Ovary (tissue), 9 donors: ENCODE measurements around the gene MBNL1. TPM values are rescaled to one million over a fixed set of nuclear protein-coding genes. Genes with fewer than 3 reads are reported as not detected.

Experiments
- DNase-seq, 5 donors: peaks; one replicate each; pipeline ENCODE4 v3.0.0-alpha.2; 2019 to 2020
- H3K27ac ChIP-seq, 2 donors: fragments of 200-600 bp; one replicate each; pipeline versions ENCODE4 v1.5.1 to v1.8.0; 2019 to 2022
- H3K27me3 ChIP-seq: fragments of 200-600 bp; one replicate; pipeline ENCODE4 v1.8.0; 2022
- H3K36me3 ChIP-seq: fragments of 200-600 bp; sonication (generic); one replicate; pipeline ENCODE4 v1.5.1; 2019
- H3K4me1 ChIP-seq: one replicate; pipeline ENCODE4 v1.8.1; 2013; ENCODE audit warnings: mild to moderate bottlenecking, moderate library complexity; ENCODE audit not compliant: insufficient read depth
- H3K4me3 ChIP-seq: fragments of 200-600 bp; sonication (generic); one replicate; pipeline ENCODE4 v1.5.1; 2017
- H3K9me3 ChIP-seq, 2 donors: fragments of 200-600 bp in 1 of 2; sonication (generic) in 1 of 2; one replicate each; pipeline versions ENCODE4 v1.5.1 to v1.8.1; 2013 to 2019; ENCODE audit warnings: mild to moderate bottlenecking in 1 of 2, moderate library complexity in 1 of 2
- EP300 ChIP-seq: sonication (generic); formaldehyde crosslinking; IDR thresholded peaks from one replicate; pipeline ENCODE4 v1.6.1; 2017; ENCODE audit warnings: antibody characterized with exemption
- POLR2A ChIP-seq: fragments of 450-650 bp; IDR thresholded peaks from one replicate; pipeline ENCODE4 v1.6.1; 2017; ENCODE audit warnings: antibody characterized with exemption, mild to moderate bottlenecking, moderate library complexity
- WGBS, 3 donors: extraction: QIAGEN DNeasy Blood & Tissue Kit in 1 of 3; methylation state at CpG; one replicate each; pipeline versions ENCODE4 v1.1.5 to v1.1.7; 2013 to 2017; 5-methylcytosine and 5-hydroxymethylcytosine counted together
- intact Hi-C, 4 donors: fragments of 100-400 bp; cut with DNase I; formaldehyde crosslinking; loops; one replicate each; pipeline versions ENCODE4 v1.11.0 to v1.15.1; 2022 to 2023
- polyA plus RNA-seq, 2 donors: library from polyadenylated mRNA; stranded (reverse); fragments of 200-250 nt in 1 of 2; fragments of 350-450 nt in 1 of 2; fragmentation: Illumina TruSeq in 1 of 2; extraction: RNeasy Lipid Tissue Mini Kit (QIAGEN cat#74804) in 1 of 2; gene quantifications; one replicate each; pipeline ENCODE4 v1.2.3, GENCODE V29; 2013 to 2014
- total RNA-seq, 7 donors: library from RNA; depleted of rRNA in 2 of 7; stranded (reverse); fragments of >200 nt in 2 of 7; fragmentation: NEBNext Ultra II Directional in 3 of 7; extraction: Animal tissue kit (Norgen Biotek cat#: 25700) in 3 of 7; gene quantifications; one replicate each; pipeline versions ENCODE4 v1.1.0 to v1.2.4, GENCODE V29; 2016 to 2023
- TF ChIP-seq, protein P1 (sequence below), 3 donors: fragments of 450-650 bp in 2 of 3; fragments of 200-600 bp in 1 of 3; IDR thresholded peaks; one replicate each; pipeline versions ENCODE4 v1.5.1 to v1.8.0; 2016 to 2022; ENCODE audit warnings: antibody characterized with exemption in 3 of 3, mild to moderate bottlenecking in 1 of 3
- donor health status: DM: no; HTN: no; CAD: no; lungs with moderate emphysema.
- donor health status: DM: no; HTN: no; CAD: no.
- donor health status: Bipolar disorder and iron deficiency.
- donor health status: DM: yes; HTN: yes; CAD: no.
- donor health status: DM: no; HTN: no; CAD: no.
- donor health status: DM: yes; HTN: yes; CAD: no.

MBNL1 gene
- total and polyA plus RNA-seq, 9 donors = 39.7 to 152 (median 123) TPM

DNA sequence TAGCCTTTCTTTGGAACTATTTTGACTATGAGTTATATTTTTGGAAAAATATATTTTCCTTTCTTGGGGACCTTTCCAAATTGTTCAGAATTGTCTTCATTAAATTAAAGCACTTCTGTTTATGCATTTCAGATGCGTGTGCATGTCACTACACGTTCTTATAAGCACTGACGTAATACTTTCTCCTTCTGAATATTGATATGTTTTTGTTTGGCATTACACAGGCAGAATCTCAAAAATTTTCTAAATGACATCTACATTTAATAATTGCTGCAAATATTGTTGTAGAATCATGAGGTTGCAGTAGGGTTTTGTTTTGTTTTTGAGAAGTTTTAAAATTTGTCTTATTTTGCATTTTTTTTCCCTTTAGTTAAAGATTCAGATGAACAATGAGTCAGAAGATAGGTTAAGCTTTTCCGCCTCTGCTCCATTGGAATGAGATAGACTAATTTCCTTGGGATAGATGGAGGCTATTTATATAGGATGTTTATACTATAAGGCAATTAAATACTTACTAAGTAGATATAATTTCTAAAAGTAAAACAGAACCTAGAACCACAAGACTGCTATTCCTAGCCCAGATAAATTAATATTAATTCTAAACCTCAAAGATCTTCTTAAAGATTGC lies 110.8 kb downstream of the MBNL1 start:
- peaks cover 4% of the 10 kb centered on the region for H3K4me1 ChIP-seq
- WGBS, 3 donors = 37 to 54% (median 50%) methylated on average over 4 of the region's 4 CpGs
- H3K27me3 ChIP-seq = no peaks in the 10 kb centered on the region
- H3K36me3 ChIP-seq = no peaks in the 10 kb centered on the region
- no peak for DNase-seq
- no peaks in the 10 kb centered on the region for H3K9me3 ChIP-seq
- TF ChIP-seq POLR2A (no peak), EP300 (no peak)
- TF ChIP-seq, protein P1, sequence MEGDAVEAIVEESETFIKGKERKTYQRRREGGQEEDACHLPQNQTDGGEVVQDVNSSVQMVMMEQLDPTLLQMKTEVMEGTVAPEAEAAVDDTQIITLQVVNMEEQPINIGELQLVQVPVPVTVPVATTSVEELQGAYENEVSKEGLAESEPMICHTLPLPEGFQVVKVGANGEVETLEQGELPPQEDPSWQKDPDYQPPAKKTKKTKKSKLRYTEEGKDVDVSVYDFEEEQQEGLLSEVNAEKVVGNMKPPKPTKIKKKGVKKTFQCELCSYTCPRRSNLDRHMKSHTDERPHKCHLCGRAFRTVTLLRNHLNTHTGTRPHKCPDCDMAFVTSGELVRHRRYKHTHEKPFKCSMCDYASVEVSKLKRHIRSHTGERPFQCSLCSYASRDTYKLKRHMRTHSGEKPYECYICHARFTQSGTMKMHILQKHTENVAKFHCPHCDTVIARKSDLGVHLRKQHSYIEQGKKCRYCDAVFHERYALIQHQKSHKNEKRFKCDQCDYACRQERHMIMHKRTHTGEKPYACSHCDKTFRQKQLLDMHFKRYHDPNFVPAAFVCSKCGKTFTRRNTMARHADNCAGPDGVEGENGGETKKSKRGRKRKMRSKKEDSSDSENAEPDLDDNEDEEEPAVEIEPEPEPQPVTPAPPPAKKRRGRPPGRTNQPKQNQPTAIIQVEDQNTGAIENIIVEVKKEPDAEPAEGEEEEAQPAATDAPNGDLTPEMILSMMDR (IDR thresholded peaks at IDR 0.05) = no peak
- no peak overlapping the region for H3K4me3 ChIP-seq
- intact Hi-C loops = no loop called here
- peak overlapping the region in 1 of 2 donors; percentile 8 for H3K27ac ChIP-seq

DNA sequence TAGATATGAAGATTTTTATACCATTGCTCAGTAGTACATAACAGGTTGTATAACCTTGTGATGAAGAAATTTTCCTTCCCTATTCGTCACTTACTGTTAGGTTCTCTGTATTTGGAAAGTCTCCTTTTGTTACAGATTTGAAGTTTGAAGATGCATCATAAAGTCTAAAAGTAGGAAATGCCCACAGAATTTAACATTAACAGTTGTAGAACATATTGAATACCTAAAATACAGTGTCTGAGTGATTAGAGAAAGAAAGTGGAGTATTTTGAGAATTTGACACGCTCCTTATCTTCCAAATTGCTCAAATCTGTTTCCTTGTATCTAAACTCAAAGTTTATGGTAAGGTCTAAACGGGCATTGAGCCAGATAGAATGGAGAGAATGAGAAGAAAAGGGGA lies 111.3 kb downstream of the MBNL1 start:
- H3K4me3 ChIP-seq = no peak overlapping the region
- H3K4me1 ChIP-seq = peaks cover 4% of the 10 kb centered on the region
- 61 to 70% (median 64%) methylated on average over 3 of the region's 3 CpGs for WGBS, 3 donors

DNA sequence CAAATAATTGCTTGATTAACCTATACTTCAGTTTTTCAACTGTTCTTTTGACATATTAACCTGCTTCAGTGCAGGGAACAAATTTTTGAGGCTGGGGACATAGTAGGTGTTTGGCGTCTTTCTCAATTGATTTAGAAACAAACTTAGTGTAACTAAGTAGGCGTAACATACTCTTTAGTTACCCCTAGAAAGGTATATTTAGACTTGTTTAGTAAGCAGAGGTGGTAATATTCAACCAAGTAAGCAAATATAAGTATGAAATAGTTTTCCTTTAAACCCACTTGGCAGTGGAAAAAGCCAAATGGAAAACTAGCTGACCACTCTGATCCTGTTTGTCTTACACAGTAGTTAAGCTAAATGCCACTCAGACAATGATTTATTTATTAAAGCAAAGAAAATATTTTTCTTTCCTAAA lies 113.2 kb downstream of the MBNL1 start:
- H3K4me1 ChIP-seq = peaks cover 4% of the 10 kb centered on the region
- no peaks in the 10 kb centered on the region for H3K9me3 ChIP-seq
- intact Hi-C loops = no loop called here
- peak overlapping the region; percentile 30 for H3K4me3 ChIP-seq
- no peak for DNase-seq
- 70 to 81% (median 78%) methylated on average over 2 of the region's 2 CpGs for WGBS, 3 donors
- TF ChIP-seq POLR2A (no peak), EP300 (no peak)
- TF ChIP-seq, protein P1 (IDR thresholded peaks at IDR 0.05) = no peak
- no peaks in the 10 kb centered on the region for H3K27me3 ChIP-seq
- H3K36me3 ChIP-seq = no peaks in the 10 kb centered on the region
- H3K27ac ChIP-seq = peak overlapping the region in 1 of 2 donors; percentile 44

More for the DNA sequence above, 111.3 kb downstream of the MBNL1 start:
- H3K36me3 ChIP-seq = no peaks in the 10 kb centered on the region
- no peak overlapping the region for H3K27ac ChIP-seq
- H3K27me3 ChIP-seq = no peaks in the 10 kb centered on the region
- intact Hi-C loops = no loop called here
- DNase-seq = no peak
- no peak for TF ChIP-seq POLR2A
- no peak for TF ChIP-seq EP300
- TF ChIP-seq, protein P1 (IDR thresholded peaks at IDR 0.05) = no peak
- no peaks in the 10 kb centered on the region for H3K9me3 ChIP-seq

DNA sequence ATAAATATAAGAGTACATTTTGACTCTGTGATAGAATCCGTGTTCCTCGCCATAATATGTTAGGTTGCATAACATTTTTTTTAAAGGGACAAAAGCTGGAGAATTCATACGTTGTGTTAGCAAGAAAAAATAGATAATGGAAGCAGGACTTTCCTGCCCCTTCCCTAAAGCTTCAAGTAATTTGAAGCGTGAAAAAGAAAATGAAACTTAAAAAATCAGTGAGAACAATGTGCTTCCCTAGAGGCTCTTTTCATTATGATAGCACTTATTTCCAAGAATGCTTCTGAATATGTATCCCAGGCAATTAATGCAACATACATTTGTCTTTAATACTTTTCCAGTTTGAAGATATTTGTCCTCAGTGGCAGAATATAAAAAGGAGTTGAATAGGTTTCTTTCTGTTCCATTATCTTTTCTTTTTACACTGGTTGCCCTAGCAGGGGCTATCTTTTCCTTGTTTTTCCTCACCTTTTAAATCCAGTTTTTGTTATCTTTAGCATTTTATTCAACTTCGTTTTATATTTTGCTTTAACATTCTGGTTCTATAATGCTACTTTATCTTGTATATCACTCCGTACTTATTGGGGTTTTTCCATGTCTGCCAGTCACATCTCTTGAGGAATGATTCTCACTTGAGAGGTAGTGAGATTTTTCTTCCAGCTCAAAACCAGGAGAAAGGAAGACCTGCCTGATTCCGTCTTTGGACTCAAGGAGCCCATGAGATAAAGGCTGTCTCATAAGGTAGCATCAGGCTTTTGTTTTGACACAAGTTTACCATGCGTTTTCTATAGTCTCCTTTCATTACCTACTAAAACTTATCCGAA lies 113.8 kb downstream of the MBNL1 start:
- no peak for DNase-seq
- no peaks in the 10 kb centered on the region for H3K36me3 ChIP-seq
- intact Hi-C loops = no loop called here
- H3K27ac ChIP-seq = peak overlapping the region in 1 of 2 donors; percentile 44
- peak overlapping the region; percentile 30 for H3K4me3 ChIP-seq
- WGBS, 3 donors = 11 to 21% (median 17%) methylated on average over 9 of the region's 9 CpGs
- H3K9me3 ChIP-seq = no peaks in the 10 kb centered on the region
- peaks cover 4% of the 10 kb centered on the region for H3K4me1 ChIP-seq
- H3K27me3 ChIP-seq = no peaks in the 10 kb centered on the region
- no peak for TF ChIP-seq EP300
- TF ChIP-seq POLR2A = no peak
- TF ChIP-seq, protein P1 (IDR thresholded peaks at IDR 0.05) = no peak
